ENCODE measurements around the gene ZBTB42.
"Not testable (repeated sequence)": the region's sequence is repeated elsewhere in the genome, so short reads cannot be mapped to it uniquely, and the experiment has no call there.

ZBTB42 gene

DNA sequence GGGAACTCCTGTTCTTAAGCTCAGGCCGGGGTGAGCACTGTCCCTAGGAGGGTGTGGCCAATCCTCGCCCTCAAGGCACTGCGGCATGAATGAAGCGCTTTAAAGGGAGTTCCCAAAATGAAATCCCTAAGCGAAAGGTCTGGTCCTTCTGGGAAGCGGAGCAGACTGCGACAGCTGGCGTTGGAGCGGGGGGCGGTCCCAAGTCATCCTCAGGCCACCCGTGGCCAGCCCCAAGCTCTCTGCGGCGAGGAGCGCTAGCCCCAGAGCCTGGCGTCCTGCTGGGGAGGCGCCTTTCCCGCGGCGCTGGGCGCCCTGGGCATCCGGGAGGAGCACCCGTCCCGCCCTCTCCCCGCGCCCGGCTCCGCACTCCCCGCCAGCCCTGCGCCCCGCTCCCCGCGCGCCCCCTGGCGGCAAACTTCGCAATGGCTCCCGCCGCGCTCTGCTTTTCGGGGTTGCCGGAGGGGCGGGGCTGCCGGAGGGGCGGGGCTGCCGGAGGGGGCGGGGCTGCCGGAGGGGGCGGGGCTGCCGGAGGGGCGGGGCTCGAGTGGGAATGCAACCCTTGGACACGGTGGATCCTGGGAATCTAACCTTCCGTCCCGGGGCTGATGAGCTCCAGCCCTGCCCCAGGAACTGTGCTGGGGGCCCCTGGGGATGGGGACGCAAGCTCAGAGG is 25.4 kb downstream of the ZBTB42 start:
- Histone ChIP-seq H3K9me3 (no peaks in the 10 kb centered on the region), H3K27me3 (no peaks in the 10 kb centered on the region), H3K4me1 (peaks cover 0 to 23% (median 20%) of the 10 kb centered on the region in 4 donors), H3K27ac (peak overlapping the region; percentile 42 to 64), H3K4me3 (peak overlapping the region; percentile 51 to 63), H3K36me3 (no peaks in the 10 kb centered on the region)
- TF ChIP-seq, protein P1, sequence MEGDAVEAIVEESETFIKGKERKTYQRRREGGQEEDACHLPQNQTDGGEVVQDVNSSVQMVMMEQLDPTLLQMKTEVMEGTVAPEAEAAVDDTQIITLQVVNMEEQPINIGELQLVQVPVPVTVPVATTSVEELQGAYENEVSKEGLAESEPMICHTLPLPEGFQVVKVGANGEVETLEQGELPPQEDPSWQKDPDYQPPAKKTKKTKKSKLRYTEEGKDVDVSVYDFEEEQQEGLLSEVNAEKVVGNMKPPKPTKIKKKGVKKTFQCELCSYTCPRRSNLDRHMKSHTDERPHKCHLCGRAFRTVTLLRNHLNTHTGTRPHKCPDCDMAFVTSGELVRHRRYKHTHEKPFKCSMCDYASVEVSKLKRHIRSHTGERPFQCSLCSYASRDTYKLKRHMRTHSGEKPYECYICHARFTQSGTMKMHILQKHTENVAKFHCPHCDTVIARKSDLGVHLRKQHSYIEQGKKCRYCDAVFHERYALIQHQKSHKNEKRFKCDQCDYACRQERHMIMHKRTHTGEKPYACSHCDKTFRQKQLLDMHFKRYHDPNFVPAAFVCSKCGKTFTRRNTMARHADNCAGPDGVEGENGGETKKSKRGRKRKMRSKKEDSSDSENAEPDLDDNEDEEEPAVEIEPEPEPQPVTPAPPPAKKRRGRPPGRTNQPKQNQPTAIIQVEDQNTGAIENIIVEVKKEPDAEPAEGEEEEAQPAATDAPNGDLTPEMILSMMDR (IDR thresholded peaks at IDR 0.05): peak; percentile 81 to 83
- intact Hi-C loops (cut with DNase I; ENCODE audit: low total_unique reads): loop anchor here (10.0 kb wide), 1 partner anchor 172 kb away; no protein-coding TSS in a partner anchor
- DNase-seq: peak; percentile 84 to 92

- peak overlapping the region in 1 of 2 donors; percentile 30 for H3K27ac ChIP-seq
Measured at GRCh38 chr14:104826861-104827176, 25.9 kb downstream of the ZBTB42 start.

GRCh38 chr14:104827177-104828055 is 26.5 kb downstream of the ZBTB42 start:
- no peaks in the 10 kb centered on the region for H3K27me3 ChIP-seq
- H3K4me1 ChIP-seq: peaks cover 0 to 23% (median 20%) of the 10 kb centered on the region in 4 donors
- DNase-seq: peak; percentile 37 to 73
- TF ChIP-seq, protein P1 (IDR thresholded peaks at IDR 0.05): peak; percentile 23 to 33
- intact Hi-C loops (cut with DNase I; ENCODE audit: low total_unique reads): loop anchor here (10.0 kb wide), 1 partner anchor 173 kb away; no protein-coding TSS in a partner anchor
- peak overlapping the region in 1 of 2 donors; percentile 30 for H3K27ac ChIP-seq
- H3K36me3 ChIP-seq: no peaks in the 10 kb centered on the region
- H3K9me3 ChIP-seq: no peaks in the 10 kb centered on the region
- peak overlapping the region; percentile 51 to 63 for H3K4me3 ChIP-seq

More at GRCh38 chr14:104826861-104827176, 25.9 kb downstream of the ZBTB42 start:
- DNase-seq: no peak
- Histone ChIP-seq H3K27me3 (no peaks in the 10 kb centered on the region), H3K36me3 (no peaks in the 10 kb centered on the region), H3K4me1 (peaks cover 0 to 23% (median 20%) of the 10 kb centered on the region in 4 donors), H3K4me3 (peak overlapping the region; percentile 51 to 63), H3K9me3 (no peaks in the 10 kb centered on the region)
- intact Hi-C loops (cut with DNase I; ENCODE audit: low total_unique reads): loop anchor here (10.0 kb wide), 1 partner anchor 172 kb away; no protein-coding TSS in a partner anchor
- TF ChIP-seq, protein P1 (IDR thresholded peaks at IDR 0.05): no peak

GRCh38 chr14:104830781-104831180 is 29.9 kb downstream of the ZBTB42 start:
- Histone ChIP-seq H3K4me1 (peaks cover 0 to 19% (median 17%) of the 10 kb centered on the region in 4 donors), H3K4me3 (no peak overlapping the region), H3K27ac (no peak overlapping the region), H3K27me3 (no peaks in the 10 kb centered on the region), H3K36me3 (no peaks in the 10 kb centered on the region), H3K9me3 (no peaks in the 10 kb centered on the region)
- peak in 1 of 2 donors; percentile 23 for DNase-seq
- intact Hi-C loops (cut with DNase I; ENCODE audit: low total_unique reads): no loop called here
- TF ChIP-seq, protein P1 (IDR thresholded peaks at IDR 0.05): no peak

DNA sequence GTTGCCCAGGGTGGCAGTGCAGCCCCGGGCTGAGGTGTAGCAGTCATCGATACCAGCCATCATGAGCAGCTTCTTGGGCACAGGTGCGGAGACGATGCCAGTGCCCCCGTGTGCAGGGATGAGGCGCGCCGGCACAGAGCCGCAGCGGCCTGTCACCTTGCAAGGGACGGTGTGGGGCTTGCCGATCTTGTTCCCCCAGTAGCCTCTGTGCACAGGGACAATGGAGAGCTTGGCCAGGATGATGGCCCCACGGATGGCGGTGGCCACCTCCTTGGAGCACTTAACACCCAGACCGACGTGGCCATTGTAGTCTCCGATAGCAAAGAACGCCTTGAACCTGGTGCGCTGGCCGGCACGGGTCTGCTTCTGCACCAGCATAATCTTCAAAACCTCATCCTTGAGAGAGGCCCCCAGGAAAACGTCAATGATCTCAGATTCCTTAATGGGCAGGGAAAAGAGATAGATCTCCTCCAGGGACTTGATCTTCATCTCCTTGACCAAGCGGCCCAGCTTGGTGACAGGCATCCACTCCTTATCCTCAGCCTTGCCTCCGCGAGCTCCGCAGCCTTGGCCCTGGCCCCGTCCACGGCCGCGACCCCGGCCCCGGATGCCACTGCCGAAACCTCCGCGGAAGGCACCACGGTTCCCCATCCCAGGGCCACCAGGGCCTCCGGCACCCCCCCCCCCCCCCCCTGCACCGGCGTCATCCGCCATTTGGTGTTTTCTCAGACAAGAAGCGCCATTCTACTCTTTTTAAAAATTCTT is 35.5 kb downstream of the ZBTB42 start:
- DNase-seq: peak in 1 of 2 donors; percentile 49
- H3K9me3 ChIP-seq; H3K4me1 ChIP-seq; H3K4me3 ChIP-seq; intact Hi-C loops (cut with DNase I; ENCODE audit: low total_unique reads); H3K27ac ChIP-seq; H3K36me3 ChIP-seq; H3K27me3 ChIP-seq: not testable (repeated sequence)
